Activated naive CD4-positive, alpha-beta T cell treated with anti-CD3 and anti-CD28 coated beads, Interleukin-2, amount 50 U/mL, for 72 hours (primary cell): Measurements from ENCODE around the gene ARMC5. TPM values are rescaled to one million over a fixed set of nuclear protein-coding genes. Genes with fewer than 3 reads are reported as not detected.
"Not testable (repeated sequence)": the region's sequence is repeated elsewhere in the genome, so short reads cannot be mapped to it uniquely, and the experiment has no call there.

Experiments used
- ATAC-seq, 2 donors: fragments of 150-1000 bp; cut with Tn5 transposase; 2 replicates each; pipeline ENCODE4 v1.10.0; 2021; ENCODE audit warnings: mild to moderate bottlenecking in 2 of 2, moderate library complexity in 2 of 2
- DNase-seq, 2 donors: peaks; one replicate each; pipeline ENCODE4 v3.0.0; 2021 to 2022; ENCODE audit warnings: low spot score in 2 of 2
- H3K27ac Mint-ChIP-seq, 2 donors: one replicate each; pipeline ENCODE4 v1.8.0; 2022; ENCODE audit warnings: mild to moderate bottlenecking in 2 of 2, mixed read lengths in 2 of 2
- H3K36me3 Mint-ChIP-seq, 2 donors: one replicate each; pipeline ENCODE4 v1.8.0; 2022; ENCODE audit warnings: mixed read lengths in 2 of 2
- H3K9me3 Mint-ChIP-seq, 2 donors: one replicate each; pipeline ENCODE4 v1.8.0; 2022; ENCODE audit warnings: mixed read lengths in 2 of 2
- total RNA-seq, 2 donors: library from RNA; stranded (reverse); gene quantifications; one replicate each; pipeline ENCODE4 v1.2.3, GENCODE V29; 2022

Gene ARMC5
- total RNA-seq, 2 donors from 2014 or later: 8.6 to 9.2 TPM

- H3K9me3 Mint-ChIP-seq: no peaks in the 10 kb centered on the region
- peaks cover 0 to 4% of the 10 kb centered on the region in 2 donors for H3K36me3 Mint-ChIP-seq
- ATAC-seq (no peak), DNase-seq (no peak)
- peak overlapping the region in 1 of 2 donors; percentile 15 for H3K27ac Mint-ChIP-seq
Measured at GRCh38 chr16:31496670-31497069, 37.4 kb downstream of the ARMC5 start.

- Mint-ChIP-seq H3K36me3 (peaks cover 0 to 4% of the 10 kb centered on the region in 2 donors), H3K27ac (no peak overlapping the region), H3K9me3 (no peaks in the 10 kb centered on the region)
- no peak for DNase-seq
- no peak for ATAC-seq
Measured at GRCh38 chr16:31498493-31498892, 39.2 kb downstream of the ARMC5 start.

DNA sequence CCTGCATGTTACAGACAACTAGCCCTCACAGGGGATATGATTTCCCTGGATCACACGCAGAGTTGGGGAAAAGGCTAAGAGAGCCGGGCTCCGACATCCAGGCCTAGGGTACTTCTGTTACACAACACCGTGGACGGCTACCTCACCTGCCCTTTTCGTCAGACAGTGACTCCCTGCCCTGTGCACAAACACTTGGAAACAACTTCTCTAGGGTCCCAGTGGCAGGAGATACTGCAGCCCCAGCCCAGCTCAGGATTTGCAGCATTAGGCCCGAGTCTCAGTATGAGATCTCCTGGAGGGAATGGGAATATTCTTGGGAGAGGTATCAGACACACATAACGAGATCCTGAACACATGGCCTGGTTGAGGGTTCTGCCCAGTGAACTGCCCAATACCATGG is 40.6 kb downstream of the ARMC5 start:
- DNase-seq (no peak), ATAC-seq (no peak)
- Mint-ChIP-seq H3K9me3 (no peaks in the 10 kb centered on the region), H3K36me3 (peaks cover 0 to 5% of the 10 kb centered on the region in 2 donors), H3K27ac (peak overlapping the region in 1 of 2 donors; percentile 65)

GRCh38 chr16:31501226-31501965 is 42.1 kb downstream of the ARMC5 start:
- no peak for DNase-seq
- ATAC-seq: no peak
- H3K9me3 Mint-ChIP-seq: no peaks in the 10 kb centered on the region
- peaks cover 0 to 10% of the 10 kb centered on the region in 2 donors for H3K36me3 Mint-ChIP-seq
- H3K27ac Mint-ChIP-seq: peak overlapping the region in 1 of 2 donors; percentile 74

DNA sequence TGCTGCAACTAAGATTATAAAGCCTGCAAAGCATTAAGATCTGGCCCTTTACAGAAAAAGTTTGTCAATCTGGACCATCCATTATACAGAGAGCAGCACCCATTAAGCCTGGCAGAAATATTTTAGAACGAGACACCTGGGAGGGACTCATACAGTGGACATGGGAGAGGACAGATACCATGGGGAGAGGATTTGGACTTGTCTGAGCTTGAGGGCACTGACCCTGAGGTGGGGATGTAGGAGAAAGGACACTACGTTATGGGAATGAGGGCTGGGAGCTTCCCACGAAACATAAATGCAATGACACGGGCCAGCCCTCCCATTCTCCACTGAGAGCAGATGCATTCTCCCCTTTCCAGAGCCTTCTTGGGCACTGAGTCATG is 42.7 kb downstream of the ARMC5 start:
- Mint-ChIP-seq H3K9me3 (no peaks in the 10 kb centered on the region), H3K36me3 (peaks cover 0 to 10% of the 10 kb centered on the region in 2 donors), H3K27ac (peak overlapping the region in 1 of 2 donors; percentile 74)
- DNase-seq (no peak), ATAC-seq (no peak)

DNA sequence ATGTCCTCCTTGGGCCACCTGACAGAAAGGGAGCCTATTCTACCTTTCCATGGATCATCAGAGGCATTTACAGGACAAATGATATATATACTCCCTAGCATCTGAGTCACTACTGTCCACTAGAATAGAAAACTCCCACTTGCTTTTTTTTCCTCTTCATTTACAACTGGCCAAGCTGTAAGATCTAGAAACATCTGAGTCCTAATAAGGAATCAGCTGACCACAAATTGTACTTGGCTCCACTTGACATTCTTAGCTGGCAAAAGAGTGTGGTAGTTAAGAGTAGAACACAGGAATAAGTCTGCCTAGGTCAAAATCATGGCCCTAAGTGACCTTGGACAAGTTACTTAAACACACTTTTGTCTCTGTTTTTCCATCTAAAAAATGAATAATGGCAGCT is 43.7 kb downstream of the ARMC5 start:
- ATAC-seq: no peak
- Mint-ChIP-seq H3K36me3 (peaks cover 6 to 10% of the 10 kb centered on the region in 2 donors), H3K9me3 (no peaks in the 10 kb centered on the region), H3K27ac (no peak overlapping the region)
- DNase-seq: no peak

DNA sequence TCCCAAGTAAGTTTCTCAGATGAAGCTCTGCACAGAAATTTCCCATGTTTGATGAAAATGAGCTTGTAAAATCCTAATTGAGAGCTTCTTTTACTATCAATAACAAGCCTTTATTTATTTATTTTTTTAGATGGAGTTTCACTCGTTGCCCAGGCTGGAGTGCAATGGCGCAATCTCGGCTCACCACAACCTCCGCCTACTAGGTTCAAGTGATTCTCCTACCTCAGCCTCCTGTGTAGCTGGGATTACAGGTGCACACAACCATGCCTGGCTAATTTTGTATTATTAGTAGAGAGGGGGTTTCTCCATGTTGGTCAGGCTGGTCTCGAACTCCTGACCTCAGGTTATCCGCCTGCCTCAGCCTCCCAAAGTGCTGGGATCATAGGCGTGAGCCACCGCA is 44.3 kb downstream of the ARMC5 start:
- H3K9me3 Mint-ChIP-seq, H3K27ac Mint-ChIP-seq, ATAC-seq, DNase-seq: not testable (repeated sequence)
- peaks cover 10 to 11% of the 10 kb centered on the region in 2 donors for H3K36me3 Mint-ChIP-seq

GRCh38 chr16:31504159-31504558 is 44.9 kb downstream of the ARMC5 start:
- Mint-ChIP-seq H3K36me3 (peaks cover 14 to 16% of the 10 kb centered on the region in 2 donors), H3K27ac (peak overlapping the region in 1 of 2 donors; percentile 55), H3K9me3 (no peaks in the 10 kb centered on the region)
- DNase-seq (no peak), ATAC-seq (no peak)

GRCh38 chr16:31505483-31505882 is 46.2 kb downstream of the ARMC5 start:
- Mint-ChIP-seq H3K36me3 (peaks cover 18 to 21% of the 10 kb centered on the region in 2 donors), H3K9me3 (peaks cover 0 to 3% of the 10 kb centered on the region in 2 donors), H3K27ac (peak overlapping the region; percentile 52 to 96)
- peak; percentile 63 to 93 for ATAC-seq
- DNase-seq: peak in 1 of 2 donors; percentile 51

GRCh38 chr16:31507617-31507928 is 48.3 kb downstream of the ARMC5 start:
- H3K9me3 Mint-ChIP-seq: peaks cover 0 to 5% of the 10 kb centered on the region in 2 donors
- peak overlapping the region; percentile 91 to 100 for H3K27ac Mint-ChIP-seq
- ATAC-seq: no peak
- H3K36me3 Mint-ChIP-seq: peaks cover 18 to 24% of the 10 kb centered on the region in 2 donors
- no peak for DNase-seq

- DNase-seq (peak; percentile 84 to 88), ATAC-seq (peak; percentile 72 to 89)
- Mint-ChIP-seq H3K36me3 (peaks cover 18 to 24% of the 10 kb centered on the region in 2 donors), H3K27ac (peak within 1 kb of the TSS; percentile 97 to 100), H3K9me3 (peaks cover 0 to 9% of the 10 kb centered on the region in 2 donors)
Measured at GRCh38 chr16:31507929-31508705, 48.8 kb downstream of the ARMC5 start, which contains the start of gene RUSF1. Gene RUSF1 (minus strand): TSS chr16:31508391. CDS start chr16:31508373, 18 bp downstream.

DNA sequence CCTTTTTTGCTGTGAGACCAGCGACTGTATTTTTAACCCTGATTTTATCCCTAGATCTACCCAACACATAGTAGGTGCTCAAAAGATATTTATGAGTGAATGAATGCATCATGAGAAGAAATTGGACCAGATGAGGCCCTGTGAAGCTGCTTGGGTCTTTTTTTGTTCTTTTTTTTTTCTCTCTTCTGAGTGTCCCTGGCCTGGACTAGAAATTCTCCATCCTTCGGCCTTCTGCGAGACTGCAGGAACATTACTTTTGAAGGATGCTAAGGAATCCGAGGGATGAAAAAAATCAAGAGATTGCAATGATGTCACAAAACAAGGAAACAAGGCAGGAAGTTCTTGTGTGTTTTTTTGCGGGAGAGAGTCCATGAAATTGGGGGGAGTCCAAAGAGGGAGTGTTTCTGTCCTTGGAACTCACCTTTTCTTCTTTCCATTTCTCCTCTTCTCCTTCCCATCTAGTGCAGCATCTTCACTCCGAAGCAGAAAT is 49.5 kb downstream of the ARMC5 start:
- Mint-ChIP-seq H3K9me3 (peaks cover 0 to 9% of the 10 kb centered on the region in 2 donors), H3K27ac (peak overlapping the region; percentile 97 to 100), H3K36me3 (peaks cover 18 to 24% of the 10 kb centered on the region in 2 donors)
- no peak for DNase-seq
- no peak for ATAC-seq

DNA sequence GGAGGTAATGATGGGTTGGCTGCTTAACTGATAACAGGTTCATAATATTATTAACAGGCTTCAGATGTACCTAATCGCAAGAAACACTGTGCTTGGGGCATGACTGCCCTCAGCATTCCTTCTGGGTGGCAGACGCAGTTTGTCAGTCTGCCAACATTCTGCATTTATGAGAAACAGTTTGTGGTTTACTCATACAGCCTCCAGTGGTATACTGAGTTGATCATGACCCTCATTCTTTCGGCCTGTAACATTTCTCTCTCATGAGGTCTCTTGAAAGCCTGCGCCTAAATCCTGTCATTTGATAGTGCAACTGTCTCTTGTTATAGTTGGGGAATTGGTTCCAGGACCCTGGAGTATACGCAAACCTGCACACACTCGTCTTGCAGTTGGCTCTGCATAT is 53.8 kb downstream of the ARMC5 start:
- Mint-ChIP-seq H3K36me3 (peaks cover 20 to 23% of the 10 kb centered on the region in 2 donors), H3K9me3 (peaks cover 0 to 17% of the 10 kb centered on the region in 2 donors), H3K27ac (no peak overlapping the region)
- ATAC-seq: no peak
- DNase-seq: no peak

DNA sequence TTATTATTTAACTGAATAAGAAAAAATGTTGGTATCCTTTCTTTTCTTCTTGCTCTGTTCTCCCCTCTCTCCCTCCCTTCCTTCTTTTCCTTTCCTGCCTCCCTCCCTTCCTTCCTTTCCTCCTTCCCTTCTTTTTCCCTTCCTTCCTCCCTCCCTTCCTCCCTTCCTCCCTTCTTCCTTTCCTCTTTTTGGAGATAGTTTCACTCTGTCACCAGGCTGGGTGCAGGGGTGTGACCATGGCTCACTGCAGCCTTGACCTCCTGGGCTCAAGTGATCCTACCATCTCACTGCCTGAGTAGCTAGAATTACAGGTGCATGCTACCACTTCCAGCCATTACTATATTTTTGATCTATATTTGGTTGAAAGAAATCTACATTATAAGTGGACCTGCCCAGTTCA is 54.6 kb downstream of the ARMC5 start:
- no peak for ATAC-seq
- Mint-ChIP-seq H3K36me3 (peaks cover 13 to 18% of the 10 kb centered on the region in 2 donors), H3K9me3 (peaks cover 0 to 18% of the 10 kb centered on the region in 2 donors), H3K27ac (no peak overlapping the region)
- no peak for DNase-seq
